Effector memory CD8-positive, alpha-beta T cell (primary cell): ENCODE results near the gene FPR2.
"Not testable (repeated sequence)": the region's sequence is repeated elsewhere in the genome, so short reads cannot be mapped to it uniquely, and the experiment has no call there.

ENCODE experiments used
- ATAC-seq: fragments of 150-1000 bp; cut with Tn5 transposase; replicated peaks from 2 replicates; pipeline ENCODE4 v1.10.0; 2021; ENCODE audit warnings: mild to moderate bottlenecking, moderate library complexity
- DNase-seq, 3 experiments: peaks; one replicate each; pipeline ENCODE4 v3.0.0; 2021
- H3K27ac Mint-ChIP-seq, 2 donors: one replicate each; pipeline ENCODE4 v1.8.0; 2022; ENCODE audit warnings: mild to moderate bottlenecking in 2 of 2, mixed read lengths in 2 of 2, moderate library complexity in 2 of 2
- H3K27me3 Mint-ChIP-seq, 2 donors: one replicate each; pipeline ENCODE4 v1.8.0; 2022; ENCODE audit warnings: mixed read lengths in 2 of 2
- H3K36me3 Mint-ChIP-seq: one replicate; pipeline ENCODE4 v1.8.0; 2022; ENCODE audit warnings: mild to moderate bottlenecking, moderate library complexity, mixed read lengths; ENCODE audit not compliant: insufficient read depth
- H3K4me1 Mint-ChIP-seq, 2 donors: one replicate each; pipeline ENCODE4 v1.8.0; 2022; ENCODE audit warnings: low read depth in 2 of 2, mixed read lengths in 2 of 2
- H3K4me3 Mint-ChIP-seq, 2 donors: one replicate each; pipeline ENCODE4 v1.8.0; 2022; ENCODE audit warnings: mild to moderate bottlenecking in 2 of 2, mixed read lengths in 2 of 2, moderate library complexity in 2 of 2
- H3K9me3 Mint-ChIP-seq, 2 donors: one replicate each; pipeline ENCODE4 v1.8.0; 2022; ENCODE audit warnings: mixed read lengths in 2 of 2

The FPR2 gene

DNA sequence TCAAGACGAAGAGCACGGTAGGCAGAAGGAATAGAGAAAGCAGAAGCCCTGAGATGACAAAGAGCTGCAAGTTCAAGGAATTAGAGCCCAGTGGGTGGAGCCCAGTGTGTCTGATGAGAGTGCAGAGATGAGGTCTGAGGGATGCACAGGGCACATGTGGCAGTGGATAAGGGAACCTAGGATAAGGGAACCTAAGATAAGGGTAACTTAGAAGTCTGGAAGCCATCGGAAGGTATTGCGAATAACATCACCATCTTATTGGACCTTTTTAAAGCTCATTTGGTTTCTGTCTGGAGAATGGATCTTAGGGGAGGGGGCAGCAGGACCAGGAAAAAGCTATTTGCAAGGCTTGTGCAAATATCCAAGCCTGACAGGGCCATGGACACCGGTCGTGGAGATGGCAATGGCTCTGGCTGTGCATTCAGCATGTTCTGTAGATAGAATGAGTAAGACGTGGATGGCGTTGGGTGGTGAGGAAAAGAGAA lies 35.3 kb downstream of the FPR2 start:
- H3K27me3 Mint-ChIP-seq, result peaks cover 9 to 25% of the 10 kb centered on the region in 2 donors
- ATAC-seq (no peak), DNase-seq (no peak)
- no peaks in the 10 kb centered on the region for H3K4me1 Mint-ChIP-seq
- no peak overlapping the region for H3K27ac Mint-ChIP-seq
- H3K4me3 Mint-ChIP-seq, result no peak overlapping the region
- H3K9me3 Mint-ChIP-seq, result peaks cover 10 to 38% of the 10 kb centered on the region in 2 donors
- H3K36me3 Mint-ChIP-seq, result no peaks in the 10 kb centered on the region

- Mint-ChIP-seq H3K9me3 (peaks cover 6 to 30% of the 10 kb centered on the region in 2 donors), H3K4me3 (no peak overlapping the region), H3K36me3 (no peaks in the 10 kb centered on the region), H3K27ac (no peak overlapping the region), H3K27me3 (peaks cover 9 to 16% of the 10 kb centered on the region in 2 donors), H3K4me1 (no peaks in the 10 kb centered on the region)
- ATAC-seq, result no peak
- DNase-seq, result no peak
These were observed 36.5 kb downstream of the FPR2 start for GRCh38 chr19:51797480-51797879.

DNA sequence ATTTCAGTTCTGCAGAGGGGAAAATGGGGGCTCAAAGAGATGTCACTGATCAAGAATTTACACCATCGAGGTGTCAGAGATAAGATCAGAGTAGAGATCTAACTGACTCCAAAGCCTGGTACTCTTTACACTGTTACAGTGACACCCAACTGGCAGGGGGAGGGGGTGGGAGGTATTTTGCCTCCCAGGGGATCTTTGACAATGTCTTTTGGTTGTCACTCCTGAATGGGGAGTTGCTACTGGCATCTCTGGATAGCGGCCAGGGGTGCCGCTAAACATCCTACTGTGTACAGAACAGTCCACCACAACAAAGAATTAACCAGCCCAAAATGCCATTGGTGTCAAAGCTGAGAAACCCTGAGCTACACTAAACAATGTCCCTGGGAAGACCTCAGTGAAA lies 37.1 kb downstream of the FPR2 start:
- H3K27me3 Mint-ChIP-seq, result peaks cover 9 to 16% of the 10 kb centered on the region in 2 donors
- no peak for ATAC-seq
- no peak overlapping the region for H3K27ac Mint-ChIP-seq
- peaks cover 6 to 30% of the 10 kb centered on the region in 2 donors for H3K9me3 Mint-ChIP-seq
- no peaks in the 10 kb centered on the region for H3K4me1 Mint-ChIP-seq
- no peak for DNase-seq
- no peak overlapping the region for H3K4me3 Mint-ChIP-seq
- no peaks in the 10 kb centered on the region for H3K36me3 Mint-ChIP-seq

GRCh38 chr19:51799034-51799773 lies 38.2 kb downstream of the FPR2 start:
- Mint-ChIP-seq H3K36me3 (no peaks in the 10 kb centered on the region), H3K4me3 (no peak overlapping the region), H3K9me3 (peaks cover 8 to 30% of the 10 kb centered on the region in 2 donors), H3K4me1 (no peaks in the 10 kb centered on the region), H3K27ac (no peak overlapping the region), H3K27me3 (peaks cover 9 to 16% of the 10 kb centered on the region in 2 donors)
- DNase-seq, result no peak
- no peak for ATAC-seq

DNA sequence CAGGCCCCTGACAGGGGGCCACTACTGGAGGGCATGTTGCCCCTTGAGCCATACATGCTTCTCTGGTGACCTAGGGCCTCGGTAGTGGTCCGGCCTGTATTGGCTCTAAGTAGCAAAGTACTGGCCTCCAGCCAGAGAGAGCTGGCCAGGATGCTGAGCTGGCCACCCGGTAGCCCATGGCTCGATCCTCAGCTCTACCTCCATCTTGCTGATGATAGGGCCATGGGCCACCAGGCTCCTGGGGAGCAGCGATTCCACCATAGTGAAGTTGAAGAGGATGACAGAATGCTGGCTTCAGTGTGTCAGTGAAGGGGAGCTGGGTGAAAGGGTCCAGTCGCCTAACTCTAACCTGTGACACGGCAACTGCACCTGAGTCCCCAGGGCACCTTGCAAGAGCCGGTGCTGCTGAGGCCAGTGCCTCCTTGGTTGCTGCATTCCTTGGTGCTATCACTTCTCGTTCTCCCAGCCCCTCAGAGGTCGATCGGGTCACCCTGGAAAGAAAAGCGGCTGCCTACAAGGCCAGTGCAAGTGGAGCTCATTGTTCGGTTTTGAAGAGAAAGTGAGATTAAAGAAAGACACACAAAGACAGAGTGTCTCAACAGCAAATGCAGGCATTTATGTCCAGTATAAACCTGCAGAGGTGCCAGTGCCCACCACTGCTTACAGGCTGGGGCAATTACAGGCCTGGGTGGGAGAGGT lies 38.9 kb downstream of the FPR2 start:
- Mint-ChIP-seq H3K27ac (no peak overlapping the region), H3K27me3 (peaks cover 9 to 16% of the 10 kb centered on the region in 2 donors), H3K36me3 (no peaks in the 10 kb centered on the region), H3K4me3 (no peak overlapping the region), H3K4me1 (no peaks in the 10 kb centered on the region), H3K9me3 (peaks cover 8 to 30% of the 10 kb centered on the region in 2 donors)
- DNase-seq (no peak), ATAC-seq (no peak)

DNA sequence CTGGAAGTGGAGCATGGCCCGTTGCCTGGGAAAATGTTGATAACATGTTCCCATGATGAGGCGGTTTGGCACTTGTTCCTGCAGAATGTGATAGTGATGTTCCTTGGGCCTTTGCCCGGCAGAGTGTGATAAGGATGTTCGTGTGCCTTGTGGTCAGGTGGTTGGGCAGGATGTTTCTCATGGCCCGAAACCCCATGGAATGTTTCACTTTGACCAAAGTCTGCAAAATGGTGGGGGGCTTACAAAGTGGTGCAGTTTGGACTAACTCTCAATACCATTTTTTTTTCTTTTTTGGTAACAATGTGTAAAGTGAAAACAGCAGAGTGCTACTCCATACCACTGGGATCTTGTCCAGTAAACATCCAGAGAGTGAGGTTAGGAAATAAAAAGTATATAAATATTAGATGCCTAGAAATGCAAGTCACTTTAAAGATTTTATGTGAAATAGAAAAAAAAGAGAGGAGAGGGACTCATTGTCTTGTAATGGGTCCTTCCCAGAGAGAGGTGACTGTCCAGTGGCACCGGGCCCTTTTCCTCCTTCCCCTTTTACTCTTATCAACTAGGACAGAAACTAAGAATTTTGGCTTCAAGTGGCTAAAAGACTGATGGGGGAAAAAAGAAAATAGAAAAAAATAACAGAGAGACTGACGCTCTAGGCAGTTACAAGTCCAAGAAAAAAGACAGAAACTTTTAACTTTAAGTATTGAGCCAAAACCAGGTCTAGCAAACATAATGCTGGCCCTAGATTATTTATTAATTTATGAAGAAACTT lies 39.7 kb downstream of the FPR2 start:
- peaks cover 9 to 16% of the 10 kb centered on the region in 2 donors for H3K27me3 Mint-ChIP-seq
- H3K4me3 Mint-ChIP-seq, result no peak overlapping the region
- H3K36me3 Mint-ChIP-seq, result no peaks in the 10 kb centered on the region
- H3K4me1 Mint-ChIP-seq, result no peaks in the 10 kb centered on the region
- ATAC-seq (no peak), DNase-seq (no peak)
- H3K27ac Mint-ChIP-seq, result no peak overlapping the region
- H3K9me3 Mint-ChIP-seq, result peaks cover 8 to 29% of the 10 kb centered on the region in 2 donors

- Mint-ChIP-seq H3K4me3 (no peak overlapping the region), H3K36me3 (no peaks in the 10 kb centered on the region), H3K4me1 (no peaks in the 10 kb centered on the region), H3K27ac (no peak overlapping the region), H3K27me3 (peaks cover 4 to 9% of the 10 kb centered on the region in 2 donors), H3K9me3 (peaks cover 9 to 13% of the 10 kb centered on the region in 2 donors)
- DNase-seq, result no peak
- no peak for ATAC-seq
These were observed 41.8 kb downstream of the FPR2 start for GRCh38 chr19:51802775-51803174.

GRCh38 chr19:51803519-51803918 lies 42.5 kb downstream of the FPR2 start:
- no peak for DNase-seq
- peaks cover 0 to 9% of the 10 kb centered on the region in 2 donors for H3K27me3 Mint-ChIP-seq
- H3K27ac Mint-ChIP-seq, result no peak overlapping the region
- peaks cover 8 to 13% of the 10 kb centered on the region in 2 donors for H3K9me3 Mint-ChIP-seq
- ATAC-seq, result no peak
- no peak overlapping the region for H3K4me3 Mint-ChIP-seq
- no peaks in the 10 kb centered on the region for H3K36me3 Mint-ChIP-seq
- H3K4me1 Mint-ChIP-seq, result no peaks in the 10 kb centered on the region

DNA sequence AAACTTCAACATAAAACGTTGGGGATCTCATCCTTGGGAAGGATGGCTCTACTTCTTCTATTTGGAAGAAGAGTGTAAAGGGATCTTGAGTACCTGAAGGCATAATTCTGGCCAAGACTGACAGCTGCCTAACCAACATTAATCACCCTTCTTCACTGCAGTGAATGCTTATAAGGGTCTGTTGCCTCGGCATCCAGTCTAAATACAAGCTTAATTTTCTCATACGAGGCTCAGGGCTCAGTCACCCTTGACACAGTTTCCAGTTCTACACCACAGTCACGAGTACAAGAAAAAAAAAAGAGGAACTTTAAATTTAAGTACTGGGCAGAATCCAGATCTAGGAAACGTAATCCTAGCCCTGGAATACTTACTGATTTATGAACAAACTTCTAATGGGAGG lies 43.0 kb downstream of the FPR2 start:
- Mint-ChIP-seq H3K27ac (no peak overlapping the region), H3K4me3 (no peak overlapping the region), H3K9me3 (peaks cover 8 to 13% of the 10 kb centered on the region in 2 donors), H3K4me1 (no peaks in the 10 kb centered on the region), H3K27me3 (peaks cover 0 to 9% of the 10 kb centered on the region in 2 donors), H3K36me3 (no peaks in the 10 kb centered on the region)
- DNase-seq (no peak), ATAC-seq (no peak)

- DNase-seq, H3K36me3 Mint-ChIP-seq, H3K4me3 Mint-ChIP-seq, ATAC-seq, H3K9me3 Mint-ChIP-seq, H3K4me1 Mint-ChIP-seq, H3K27ac Mint-ChIP-seq, H3K27me3 Mint-ChIP-seq: not testable (repeated sequence)
These were observed 43.8 kb downstream of the FPR2 start for GRCh38 chr19:51804789-51805188.

DNA sequence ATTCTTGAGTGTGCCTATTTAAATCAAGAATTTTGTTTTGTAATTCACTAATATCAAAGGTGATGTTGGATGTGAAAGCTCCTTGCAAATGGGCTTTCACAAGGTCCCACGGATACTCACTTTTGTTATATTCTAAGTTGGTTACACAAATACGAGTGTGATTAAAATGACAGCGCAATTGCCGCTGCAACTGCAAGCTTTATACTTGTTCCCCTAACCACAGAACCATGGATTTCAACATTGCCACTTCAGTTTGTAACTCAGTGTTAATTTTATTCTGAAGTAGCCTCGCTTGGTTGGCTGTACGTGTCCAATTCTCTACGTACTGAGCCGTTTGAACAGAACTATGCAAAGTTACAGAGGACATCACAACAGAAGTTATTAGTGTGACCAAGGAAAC lies 44.4 kb downstream of the FPR2 start:
- DNase-seq, H3K36me3 Mint-ChIP-seq, H3K4me1 Mint-ChIP-seq, H3K27ac Mint-ChIP-seq, H3K27me3 Mint-ChIP-seq, H3K4me3 Mint-ChIP-seq, ATAC-seq, H3K9me3 Mint-ChIP-seq: not testable (repeated sequence)

GRCh38 chr19:51806571-51806970 lies 45.6 kb downstream of the FPR2 start:
- not testable (repeated sequence) for H3K27ac Mint-ChIP-seq, H3K36me3 Mint-ChIP-seq, H3K4me3 Mint-ChIP-seq, DNase-seq, ATAC-seq, H3K4me1 Mint-ChIP-seq, H3K27me3 Mint-ChIP-seq, H3K9me3 Mint-ChIP-seq

GRCh38 chr19:51807111-51807701 lies 46.2 kb downstream of the FPR2 start:
- Mint-ChIP-seq H3K4me1 (no peaks in the 10 kb centered on the region), H3K9me3 (peaks cover 7% of the 10 kb centered on the region in 2 donors), H3K27me3 (no peaks in the 10 kb centered on the region), H3K27ac (no peak overlapping the region), H3K36me3 (no peaks in the 10 kb centered on the region), H3K4me3 (no peak overlapping the region)
- ATAC-seq (no peak), DNase-seq (no peak)
